ENCODE data around the gene SSH2. TPM values are rescaled to one million over a fixed set of nuclear protein-coding genes. Genes with fewer than 3 reads are reported as not detected.

The SSH2 gene
- total and polyA plus RNA-seq, 2 experiments from 2014 or later, result 32.4 to 43.2 TPM

GRCh38 chr17:29699283-29699682 is 230.7 kb downstream of the SSH2 start:
- Histone ChIP-seq H3K27ac (peak overlapping the region; percentile 77), H3K9me3 (ENCODE audit: low read depth) (no peaks in the 10 kb centered on the region), H3K27me3 (no peaks in the 10 kb centered on the region), H3K36me3 (peaks cover 9% of the 10 kb centered on the region), H3K4me3 (no peak overlapping the region), H3K4me1 (ENCODE audit: low read depth) (peaks cover 32% of the 10 kb centered on the region)
- TF ChIP-seq CTCF (IDR thresholded peaks at IDR 0.05; ENCODE audit: low read depth, low read length), result no peak
- peak in 1 of 2 donors; percentile 21 for DNase-seq (ENCODE audit: low read depth in 1 of 2, low spot score in 1 of 2)

GRCh38 chr17:29698837-29699236 is 231.2 kb downstream of the SSH2 start:
- peaks cover 9% of the 10 kb centered on the region for H3K36me3 ChIP-seq
- no peak overlapping the region for H3K4me3 ChIP-seq
- no peaks in the 10 kb centered on the region for H3K27me3 ChIP-seq
- peaks cover 32% of the 10 kb centered on the region for H3K4me1 ChIP-seq (ENCODE audit: low read depth)
- TF ChIP-seq CTCF (IDR thresholded peaks at IDR 0.05; ENCODE audit: low read depth, low read length), result no peak
- DNase-seq (ENCODE audit: low read depth in 1 of 2, low spot score in 1 of 2), result peak in 1 of 2 donors; percentile 15
- H3K27ac ChIP-seq, result peak overlapping the region; percentile 77
- no peaks in the 10 kb centered on the region for H3K9me3 ChIP-seq (ENCODE audit: low read depth)

GRCh38 chr17:29698019-29698777 is 231.8 kb downstream of the SSH2 start:
- no peak overlapping the region for H3K4me3 ChIP-seq
- TF ChIP-seq CTCF (IDR thresholded peaks at IDR 0.05; ENCODE audit: low read depth, low read length), result no peak

GRCh38 chr17:29697371-29697770 is 232.7 kb downstream of the SSH2 start:
- no peaks in the 10 kb centered on the region for H3K9me3 ChIP-seq (ENCODE audit: low read depth)
- H3K36me3 ChIP-seq, result peaks cover 9% of the 10 kb centered on the region
- H3K27me3 ChIP-seq, result no peaks in the 10 kb centered on the region
- H3K27ac ChIP-seq, result peak overlapping the region; percentile 77
- TF ChIP-seq CTCF (IDR thresholded peaks at IDR 0.05; ENCODE audit: low read depth, low read length), result no peak
- H3K4me1 ChIP-seq (ENCODE audit: low read depth), result peaks cover 32% of the 10 kb centered on the region
- no peak overlapping the region for H3K4me3 ChIP-seq
- no peak for DNase-seq (ENCODE audit: low read depth in 1 of 2, low spot score in 1 of 2)

More at GRCh38 chr17:29698019-29698777, 231.8 kb downstream of the SSH2 start:
- Histone ChIP-seq H3K9me3 (ENCODE audit: low read depth) (no peaks in the 10 kb centered on the region), H3K4me1 (ENCODE audit: low read depth) (peaks cover 32% of the 10 kb centered on the region), H3K27ac (peak overlapping the region; percentile 77), H3K27me3 (no peaks in the 10 kb centered on the region), H3K36me3 (peaks cover 9% of the 10 kb centered on the region)
- DNase-seq (ENCODE audit: low read depth in 1 of 2, low spot score in 1 of 2), result no peak

- Histone ChIP-seq H3K9me3 (ENCODE audit: low read depth) (no peaks in the 10 kb centered on the region), H3K27ac (peak overlapping the region; percentile 6), H3K27me3 (no peaks in the 10 kb centered on the region), H3K36me3 (peaks cover 9% of the 10 kb centered on the region), H3K4me1 (ENCODE audit: low read depth) (peaks cover 30% of the 10 kb centered on the region), H3K4me3 (no peak overlapping the region)
- DNase-seq (ENCODE audit: low read depth in 1 of 2, low spot score in 1 of 2), result peak in 1 of 2 donors; percentile 41
- TF ChIP-seq CTCF (IDR thresholded peaks at IDR 0.05; ENCODE audit: low read depth, low read length), result no peak
These were observed 235.0 kb downstream of the SSH2 start for GRCh38 chr17:29694918-29695563.
